Measurements from ENCODE around the gene ZFYVE9. TPM values are rescaled to one million over a fixed set of nuclear protein-coding genes. Genes with fewer than 3 reads are reported as not detected.
"Not testable (repeated sequence)": the region's sequence is repeated elsewhere in the genome, so short reads cannot be mapped to it uniquely, and the experiment has no call there.

ZFYVE9 gene
- total RNA-seq, 1 donor from 2014 or later, result 18.7 TPM

DNA sequence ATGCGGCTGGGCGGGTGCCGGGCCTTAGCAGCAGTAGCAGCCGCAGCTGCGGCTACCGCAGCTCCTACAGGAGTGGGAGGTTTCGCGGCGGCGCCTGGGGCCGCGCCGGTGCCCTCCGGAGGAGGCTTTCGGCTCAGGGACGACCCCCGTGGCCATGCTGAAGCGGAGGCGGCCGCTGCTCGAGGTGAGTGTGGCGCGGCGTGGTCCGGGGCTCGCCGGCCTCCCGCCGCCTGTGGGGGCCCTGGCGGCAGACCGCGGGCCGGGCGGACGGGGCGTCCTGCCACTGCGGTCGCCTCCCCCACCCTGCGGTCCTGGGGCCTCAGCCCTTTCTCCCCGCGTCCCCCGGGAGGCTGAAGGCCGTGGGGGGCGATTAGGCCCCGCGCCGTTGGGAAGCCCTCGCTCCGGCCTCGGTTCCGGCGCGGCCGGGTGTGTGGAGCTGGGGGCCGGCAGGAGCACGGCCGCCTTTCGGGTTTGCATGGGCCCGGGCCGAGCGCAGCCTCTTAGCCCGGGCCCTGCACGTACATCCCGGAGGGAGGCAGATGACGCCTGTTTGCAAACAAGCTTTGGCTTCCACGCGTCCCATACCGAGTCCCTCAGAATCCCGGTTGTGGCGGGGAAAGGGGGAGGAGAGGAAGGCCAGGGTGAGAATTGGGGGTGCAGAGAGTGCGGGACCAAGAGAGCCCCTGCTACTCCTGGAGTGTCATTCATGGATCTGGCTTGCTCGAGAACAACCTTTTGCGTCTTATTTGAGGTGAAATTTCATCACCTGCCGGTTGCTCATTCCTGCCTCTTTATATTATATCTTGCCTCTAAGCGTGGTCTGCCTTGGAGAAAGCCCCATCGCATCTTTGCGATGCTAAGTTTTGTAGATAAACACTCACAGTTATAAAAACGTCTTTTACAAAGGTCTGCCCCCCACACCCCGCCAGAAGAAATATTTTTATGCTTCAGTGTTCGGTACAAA lies 613 bp downstream of the ZFYVE9 start:
- no peaks in the 10 kb centered on the region for H3K36me3 ChIP-seq
- no peaks in the 10 kb centered on the region for H3K9me3 ChIP-seq
- TF ChIP-seq, protein P1, sequence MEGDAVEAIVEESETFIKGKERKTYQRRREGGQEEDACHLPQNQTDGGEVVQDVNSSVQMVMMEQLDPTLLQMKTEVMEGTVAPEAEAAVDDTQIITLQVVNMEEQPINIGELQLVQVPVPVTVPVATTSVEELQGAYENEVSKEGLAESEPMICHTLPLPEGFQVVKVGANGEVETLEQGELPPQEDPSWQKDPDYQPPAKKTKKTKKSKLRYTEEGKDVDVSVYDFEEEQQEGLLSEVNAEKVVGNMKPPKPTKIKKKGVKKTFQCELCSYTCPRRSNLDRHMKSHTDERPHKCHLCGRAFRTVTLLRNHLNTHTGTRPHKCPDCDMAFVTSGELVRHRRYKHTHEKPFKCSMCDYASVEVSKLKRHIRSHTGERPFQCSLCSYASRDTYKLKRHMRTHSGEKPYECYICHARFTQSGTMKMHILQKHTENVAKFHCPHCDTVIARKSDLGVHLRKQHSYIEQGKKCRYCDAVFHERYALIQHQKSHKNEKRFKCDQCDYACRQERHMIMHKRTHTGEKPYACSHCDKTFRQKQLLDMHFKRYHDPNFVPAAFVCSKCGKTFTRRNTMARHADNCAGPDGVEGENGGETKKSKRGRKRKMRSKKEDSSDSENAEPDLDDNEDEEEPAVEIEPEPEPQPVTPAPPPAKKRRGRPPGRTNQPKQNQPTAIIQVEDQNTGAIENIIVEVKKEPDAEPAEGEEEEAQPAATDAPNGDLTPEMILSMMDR (IDR thresholded peaks at IDR 0.05), result no peak
- peaks cover 33% of the 10 kb centered on the region for H3K4me1 ChIP-seq
- H3K4me3 ChIP-seq, result peak overlapping the region; percentile 88
- intact Hi-C loops (cut with DNase I), result no loop called here
- H3K27me3 ChIP-seq (ENCODE audit: low read depth), result no peaks in the 10 kb centered on the region
- peak overlapping the region; percentile 94 for H3K27ac ChIP-seq
- peak; percentile 83 for ATAC-seq
- peak; percentile 55 for DNase-seq

DNA sequence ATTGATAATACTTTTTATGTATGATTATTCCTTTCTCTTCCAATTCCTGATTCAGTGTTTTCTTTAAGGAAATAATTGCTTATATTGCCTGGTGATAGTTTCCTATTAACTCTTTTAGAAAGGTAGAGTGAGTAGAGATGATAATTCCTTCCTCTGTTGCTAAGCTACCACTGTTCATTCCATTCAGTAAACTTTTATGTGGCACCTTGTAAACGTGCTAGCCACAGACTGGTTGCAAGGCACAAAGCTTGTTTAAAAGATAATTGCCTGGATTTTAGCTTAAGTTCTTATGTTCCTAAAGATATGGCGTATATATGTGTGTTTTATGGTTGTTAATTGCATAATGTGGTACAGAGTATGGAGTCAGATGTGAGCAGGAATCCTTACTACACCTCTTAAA lies 3.2 kb downstream of the ZFYVE9 start:
- Histone ChIP-seq H3K27ac (no peak overlapping the region), H3K9me3 (no peaks in the 10 kb centered on the region), H3K4me1 (peaks cover 27% of the 10 kb centered on the region), H3K27me3 (ENCODE audit: low read depth) (no peaks in the 10 kb centered on the region), H3K4me3 (no peak overlapping the region), H3K36me3 (no peaks in the 10 kb centered on the region)
- intact Hi-C loops (cut with DNase I), result no loop called here
- ATAC-seq, result no peak
- no peak for DNase-seq
- TF ChIP-seq, protein P1 (IDR thresholded peaks at IDR 0.05), result no peak

DNA sequence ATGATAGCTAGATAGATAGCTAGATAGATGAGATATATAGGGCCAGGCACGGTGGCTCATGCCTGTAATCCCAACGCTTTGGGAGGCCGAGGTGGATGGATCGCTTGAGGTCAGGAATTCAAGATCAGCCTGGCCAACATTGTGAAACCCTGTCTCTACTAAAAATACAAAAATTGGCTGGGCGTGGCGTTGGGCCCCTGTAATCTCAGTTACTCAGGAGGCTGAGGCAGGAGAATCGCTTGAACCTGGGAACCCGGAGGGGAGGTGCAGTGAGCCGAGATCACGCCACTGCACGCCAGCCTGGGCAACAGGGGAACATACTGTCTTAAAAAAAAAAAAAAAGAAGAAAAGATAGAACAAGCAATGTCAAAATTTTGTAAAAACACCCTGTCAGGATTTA lies 8.6 kb downstream of the ZFYVE9 start:
- intact Hi-C loops (cut with DNase I); H3K27ac ChIP-seq; H3K4me3 ChIP-seq; H3K36me3 ChIP-seq; DNase-seq; ATAC-seq; H3K27me3 ChIP-seq (ENCODE audit: low read depth); H3K9me3 ChIP-seq; H3K4me1 ChIP-seq: not testable (repeated sequence)

DNA sequence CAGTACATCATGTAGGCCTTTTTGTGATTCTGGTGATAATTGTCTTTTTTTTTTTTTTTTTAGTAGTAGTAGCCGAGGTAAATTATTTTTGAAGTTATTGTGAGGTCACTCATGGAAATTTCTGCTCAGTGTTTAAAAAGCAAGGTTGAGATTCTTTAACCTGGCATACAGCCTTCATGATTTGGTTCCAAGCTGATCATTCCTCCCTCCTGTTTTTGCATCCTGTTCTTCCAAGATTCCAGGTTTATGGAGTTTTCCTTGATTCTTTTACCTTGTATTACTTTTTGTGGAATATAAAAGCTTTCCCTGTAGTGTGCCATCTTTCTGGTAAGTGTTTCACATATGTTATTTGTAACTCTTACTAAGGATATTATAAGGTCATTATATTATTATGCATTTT lies 9.1 kb downstream of the ZFYVE9 start:
- H3K4me3 ChIP-seq, result no peak overlapping the region
- H3K27ac ChIP-seq, result no peak overlapping the region
- H3K9me3 ChIP-seq, result no peaks in the 10 kb centered on the region
- ATAC-seq (no peak), DNase-seq (no peak)
- intact Hi-C loops (cut with DNase I), result no loop called here
- H3K36me3 ChIP-seq, result no peaks in the 10 kb centered on the region
- H3K4me1 ChIP-seq, result no peaks in the 10 kb centered on the region
- TF ChIP-seq, protein P1 (IDR thresholded peaks at IDR 0.05), result no peak
- no peaks in the 10 kb centered on the region for H3K27me3 ChIP-seq (ENCODE audit: low read depth)

DNA sequence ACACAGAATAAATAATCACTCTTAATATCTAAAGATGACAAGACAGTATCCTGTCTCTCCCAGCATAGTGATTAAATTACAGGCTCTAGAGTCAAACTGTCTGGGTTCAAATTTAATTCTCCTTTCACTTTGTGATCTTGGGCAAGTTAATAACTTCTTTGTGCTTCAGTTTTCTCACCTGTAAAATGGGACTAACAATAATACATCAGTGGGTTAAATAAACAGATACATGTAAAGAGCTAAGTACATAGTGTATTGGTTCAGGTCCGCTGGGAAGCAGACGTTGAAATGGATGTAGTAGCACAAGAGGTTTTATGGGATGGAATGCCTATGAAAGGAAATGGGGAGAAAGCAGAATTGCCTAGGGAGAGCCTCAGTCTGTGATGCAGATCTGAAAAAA lies 10.7 kb downstream of the ZFYVE9 start:
- no peak overlapping the region for H3K4me3 ChIP-seq
- ATAC-seq (no peak), DNase-seq (no peak)
- TF ChIP-seq, protein P1 (IDR thresholded peaks at IDR 0.05), result no peak
- no peaks in the 10 kb centered on the region for H3K36me3 ChIP-seq
- H3K27me3 ChIP-seq (ENCODE audit: low read depth), result no peaks in the 10 kb centered on the region
- H3K27ac ChIP-seq, result no peak overlapping the region
- H3K9me3 ChIP-seq, result no peaks in the 10 kb centered on the region
- intact Hi-C loops (cut with DNase I), result no loop called here
- no peaks in the 10 kb centered on the region for H3K4me1 ChIP-seq

DNA sequence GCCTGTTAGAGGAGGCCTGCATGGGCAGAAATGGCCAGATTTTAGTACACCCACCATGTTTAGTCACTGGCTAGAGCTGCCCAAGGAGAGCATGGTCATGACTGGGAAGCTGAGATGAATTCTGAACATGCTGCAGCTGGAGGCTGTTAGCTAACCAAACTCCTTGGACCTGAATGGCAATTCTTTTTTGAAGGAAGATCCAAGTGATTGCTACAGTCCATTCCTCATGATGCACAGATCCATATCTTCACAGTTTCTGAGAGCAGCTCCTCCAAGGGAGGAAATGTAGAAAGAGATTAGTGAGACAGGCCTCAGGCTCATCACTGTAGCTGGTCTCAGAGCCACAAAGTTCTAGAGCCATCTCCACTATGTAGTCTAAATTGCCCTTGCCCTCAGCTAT lies 11.1 kb downstream of the ZFYVE9 start:
- DNase-seq, result no peak
- TF ChIP-seq, protein P1 (IDR thresholded peaks at IDR 0.05), result no peak
- Histone ChIP-seq H3K9me3 (no peaks in the 10 kb centered on the region), H3K4me3 (no peak overlapping the region), H3K36me3 (no peaks in the 10 kb centered on the region), H3K4me1 (no peaks in the 10 kb centered on the region), H3K27ac (no peak overlapping the region), H3K27me3 (ENCODE audit: low read depth) (no peaks in the 10 kb centered on the region)
- no peak for ATAC-seq
- intact Hi-C loops (cut with DNase I), result no loop called here

Measured in lower lobe of right lung (tissue), 2 donors.